Common myeloid progenitor, CD34-positive (primary cell): ENCODE measurements around the gene CD200R1L.

Experiments used
- CTCF ChIA-PET: fragments of 350-600 bp; sonication (Branson Sonifier 250); formaldehyde crosslinking; loops from one replicate; lab custom pipeline; 2021; ENCODE audit warnings: antibody characterized with exemption; lab: Charles Lee
- POLR2A ChIA-PET: fragments of 350-600 bp; sonication (Branson Sonifier 250); formaldehyde crosslinking; loops from one replicate; lab custom pipeline; 2021; ENCODE audit warnings: antibody characterized with exemption; lab: Charles Lee
- DNase-seq, 3 donors: peaks; one replicate each; pipeline versions ENCODE4 v3.0.0 to v3.0.0-alpha.2; 2013
- H3K27ac ChIP-seq, 2 experiments: 1 replicate in 1 of 2; 2 replicates in 1 of 2; pipeline ENCODE4 v1.7.0; 2013; ENCODE audit warnings: inconsistent platforms in 2 of 2, low read length in 2 of 2, mild to moderate bottlenecking in 2 of 2, low read depth in 1 of 2, moderate library complexity in 1 of 2; ENCODE audit not compliant: severe bottlenecking in 2 of 2, insufficient read depth in 1 of 2, poor library complexity in 1 of 2
- H3K27me3 ChIP-seq, 5 experiments: replicated peaks in 2 of 5; 1 replicate in 3 of 5; 2 replicates in 2 of 5; pipeline versions ENCODE4 v1.6.1 to v1.7.0; 2013; ENCODE audit warnings: low read length in 4 of 5, mild to moderate bottlenecking in 2 of 5, moderate library complexity in 2 of 5, inconsistent platforms in 1 of 5; ENCODE audit not compliant: insufficient read depth in 5 of 5, control insufficient read depth in 4 of 5
- H3K36me3 ChIP-seq, 4 experiments: 1 replicate in 2 of 4; 2 replicates in 2 of 4; pipeline versions ENCODE4 v1.6.1 to v1.7.0; 2013; ENCODE audit warnings: low read length in 3 of 4, control low read depth in 1 of 4, mild to moderate bottlenecking in 1 of 4; ENCODE audit not compliant: control insufficient read depth in 4 of 4, insufficient read depth in 4 of 4
- H3K4me1 ChIP-seq, 4 experiments: 1 replicate in 3 of 4; 2 replicates in 1 of 4; pipeline versions ENCODE4 v1.6.1 to v1.7.1; 2013; ENCODE audit warnings: low read length in 3 of 4, mild to moderate bottlenecking in 3 of 4, control low read depth in 1 of 4, inconsistent platforms in 1 of 4, moderate library complexity in 1 of 4; ENCODE audit not compliant: control insufficient read depth in 4 of 4, insufficient read depth in 4 of 4; ENCODE audit errors: control extremely low read depth in 1 of 4
- H3K4me3 ChIP-seq, 7 experiments: 1 replicate in 4 of 7; 2 replicates in 3 of 7; pipeline versions ENCODE4 v1.5.1 to v1.7.0; 2013; ENCODE audit warnings: mild to moderate bottlenecking in 7 of 7, low read length in 6 of 7, moderate library complexity in 6 of 7, inconsistent platforms in 2 of 7, low read depth in 2 of 7, control low read depth in 1 of 7; ENCODE audit not compliant: insufficient read depth in 4 of 7, control insufficient read depth in 1 of 7; ENCODE audit errors: extremely low read depth in 1 of 7
- H3K9me3 ChIP-seq, 5 experiments: 1 replicate in 4 of 5; 2 replicates in 1 of 5; pipeline versions ENCODE4 v1.6.1 to v1.7.1; 2013; ENCODE audit warnings: low read length in 4 of 5, mild to moderate bottlenecking in 2 of 5, inconsistent platforms in 1 of 5, low read depth in 1 of 5, moderate library complexity in 1 of 5; ENCODE audit not compliant: control insufficient read depth in 4 of 5, insufficient read depth in 2 of 5; ENCODE audit errors: control extremely low read depth in 1 of 5
- WGBS: methylation state at CpG from one replicate; pipeline ENCODE4 v1.1.5; 2013; ENCODE audit not compliant: insufficient coverage; 5-methylcytosine and 5-hydroxymethylcytosine counted together

Gene CD200R1L

DNA sequence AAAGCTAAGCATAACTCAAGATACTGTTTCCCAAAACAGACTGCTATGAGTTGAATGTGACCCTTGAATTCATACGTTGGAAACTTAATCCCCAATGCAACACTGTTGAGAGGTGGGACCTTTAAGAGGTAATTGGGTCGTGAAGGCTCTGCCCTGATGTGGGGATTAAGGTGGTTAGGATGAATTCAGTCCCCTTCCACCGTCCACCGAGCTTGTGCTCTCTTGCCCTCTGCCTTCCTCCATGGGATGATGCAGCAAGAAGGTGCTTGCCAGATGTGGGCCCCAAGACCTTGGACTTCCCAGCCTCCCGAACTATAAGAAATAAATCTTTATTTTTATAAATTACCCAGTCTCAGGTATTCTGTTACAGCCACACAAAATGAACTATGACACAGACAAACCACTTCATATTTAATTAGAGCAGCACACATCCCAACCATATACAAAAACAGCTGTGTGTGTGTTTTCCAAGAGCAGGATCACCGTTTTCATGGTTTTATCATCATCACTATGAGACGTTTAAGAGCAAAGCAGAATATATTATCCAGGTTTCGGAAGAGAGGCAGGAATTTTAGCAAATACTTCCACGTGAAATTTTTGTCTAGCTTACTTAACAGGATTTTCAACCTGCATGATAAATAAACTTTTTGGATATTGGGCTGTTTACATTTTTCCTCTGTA is 61.2 kb downstream of the CD200R1L start:
- H3K4me3 ChIP-seq: no peak overlapping the region
- WGBS: 77% methylated on average over 7 of the region's 9 CpGs
- H3K4me1 ChIP-seq: peaks cover 8 to 20% (median 9%) of the 10 kb centered on the region in 4 experiments
- H3K27ac ChIP-seq: no peak overlapping the region
- POLR2A ChIA-PET: no interaction called here
- peaks cover 2 to 12% (median 3%) of the 10 kb centered on the region in 5 experiments for H3K9me3 ChIP-seq
- CTCF ChIA-PET: interaction anchor here (0.9 to 1.9 kb wide), 5 partner anchors 10 to 191 kb away, joined by 3 to 4 read pairs (median 3); no protein-coding TSS in a partner anchor
- H3K36me3 ChIP-seq: no peaks in the 10 kb centered on the region
- no peak for DNase-seq
- no peaks in the 10 kb centered on the region for H3K27me3 ChIP-seq

GRCh38 chr3:112782491-112782890 is 64.2 kb downstream of the CD200R1L start:
- 69% methylated on average over 2 of the region's 2 CpGs for WGBS
- ChIA-PET POLR2A (no interaction called here), CTCF (interaction anchor here (0.9 kb wide), 1 partner anchor 10 kb away, joined by 3 read pairs; no protein-coding TSS in a partner anchor)
- H3K9me3 ChIP-seq: peaks cover 0 to 5% (median 1%) of the 10 kb centered on the region in 5 experiments
- DNase-seq: no peak
- H3K4me1 ChIP-seq: peaks cover 8 to 20% (median 9%) of the 10 kb centered on the region in 4 experiments
- no peak overlapping the region for H3K4me3 ChIP-seq
- H3K36me3 ChIP-seq: no peaks in the 10 kb centered on the region
- H3K27me3 ChIP-seq: no peaks in the 10 kb centered on the region
- no peak overlapping the region for H3K27ac ChIP-seq

DNA sequence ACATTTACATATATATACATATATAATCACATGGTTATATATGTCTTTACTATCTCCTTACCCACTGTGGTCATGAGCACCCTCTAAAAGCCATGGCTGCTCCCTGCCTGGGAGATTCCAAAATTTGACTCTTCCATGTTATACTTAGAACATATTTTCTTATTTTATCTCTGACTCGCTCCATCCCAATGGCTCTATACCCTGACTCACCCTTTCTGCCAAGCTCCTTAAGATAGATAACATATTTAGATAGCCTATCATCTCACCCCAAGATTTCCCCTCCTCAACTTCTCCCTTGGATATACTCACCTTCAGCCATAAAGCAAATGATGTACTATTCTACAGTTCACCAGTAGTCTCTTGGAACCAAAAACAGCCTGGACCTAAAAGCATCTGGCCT is 65.1 kb downstream of the CD200R1L start:
- DNase-seq: no peak
- 100% methylated on average over 1 of the region's 1 CpG for WGBS
- no peaks in the 10 kb centered on the region for H3K9me3 ChIP-seq
- peaks cover 0 to 2% (median 0%) of the 10 kb centered on the region in 5 experiments for H3K27me3 ChIP-seq
- no peak overlapping the region for H3K4me3 ChIP-seq
- CTCF ChIA-PET: no interaction called here
- H3K4me1 ChIP-seq: peaks cover 6 to 20% (median 8%) of the 10 kb centered on the region in 4 experiments
- H3K36me3 ChIP-seq: no peaks in the 10 kb centered on the region
- H3K27ac ChIP-seq: no peak overlapping the region
- POLR2A ChIA-PET: no interaction called here

DNA sequence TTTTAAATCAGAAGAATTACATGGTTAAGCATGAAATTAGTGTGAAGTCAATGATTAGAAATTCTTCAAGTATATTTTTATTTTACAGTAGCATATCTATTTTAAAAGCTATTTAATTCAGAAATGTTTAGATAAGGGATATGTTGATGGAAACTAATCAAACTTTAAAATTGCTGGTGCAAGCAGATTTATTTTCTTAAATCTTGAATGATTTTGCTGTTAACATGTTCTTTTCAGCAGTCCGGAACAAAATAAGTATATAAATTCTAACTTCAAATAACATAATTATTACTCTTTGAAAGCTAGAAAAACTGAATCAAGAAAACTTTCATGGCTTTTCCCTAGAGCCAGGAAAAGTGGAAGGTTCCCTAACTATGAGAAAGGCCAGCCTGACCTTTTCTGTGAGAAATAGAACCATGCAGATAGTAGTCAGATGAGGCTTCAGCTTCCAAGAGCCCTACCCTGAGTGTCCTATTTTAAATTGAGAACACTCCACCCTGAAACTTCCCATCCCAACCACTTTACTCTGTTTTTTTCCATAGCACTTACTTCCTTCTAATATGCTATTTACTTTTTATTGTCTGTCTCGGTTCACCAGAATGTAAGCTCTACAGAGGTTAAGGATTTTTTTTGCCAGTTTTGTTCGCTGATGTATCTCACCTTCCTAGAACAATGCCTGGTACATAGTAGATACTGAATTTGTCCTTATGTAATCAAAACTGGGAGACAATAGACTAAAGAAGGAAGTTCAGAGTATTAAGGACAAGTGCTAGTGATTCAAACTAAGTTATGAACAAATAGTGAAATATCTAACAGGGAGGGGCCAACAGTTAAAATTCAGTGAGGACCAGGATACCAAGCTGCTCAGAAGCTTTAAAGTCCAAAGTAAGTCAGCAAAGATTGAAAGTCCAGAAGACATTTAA is 66.8 kb downstream of the CD200R1L start:
- no CpG with 5 or more reads among the region's 3 CpGs for WGBS
- no peak for DNase-seq
- CTCF ChIA-PET: interaction anchor here (1.0 to 1.4 kb wide), 2 partner anchors 16 to 46 kb away, joined by 3 read pairs; no protein-coding TSS in a partner anchor
- peaks cover 0 to 6% (median 0%) of the 10 kb centered on the region in 4 experiments for H3K4me1 ChIP-seq
- peaks cover 0 to 2% (median 0%) of the 10 kb centered on the region in 5 experiments for H3K27me3 ChIP-seq
- H3K4me3 ChIP-seq: no peak overlapping the region
- H3K9me3 ChIP-seq: no peaks in the 10 kb centered on the region
- POLR2A ChIA-PET: no interaction called here
- H3K36me3 ChIP-seq: no peaks in the 10 kb centered on the region
- H3K27ac ChIP-seq: no peak overlapping the region

DNA sequence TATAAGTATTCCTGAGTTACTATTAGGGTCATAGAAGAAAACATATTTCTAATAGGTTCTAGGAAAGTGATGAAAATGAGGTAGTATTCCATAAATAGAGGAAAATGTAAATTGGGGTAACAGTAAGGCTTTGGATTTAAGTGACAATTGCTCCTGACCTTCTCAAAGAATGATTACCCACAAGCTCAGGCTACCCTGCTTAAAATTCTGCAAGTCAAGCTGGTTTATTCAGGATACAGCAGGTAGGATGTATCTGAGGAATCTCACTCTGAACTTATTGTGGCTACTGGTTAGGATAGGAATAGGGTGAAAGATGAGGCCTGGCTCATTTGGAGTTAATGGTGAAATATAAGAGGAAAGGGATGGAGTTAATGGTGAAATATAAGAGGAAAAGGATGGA is 67.7 kb downstream of the CD200R1L start:
- Histone ChIP-seq H3K27ac (no peak overlapping the region), H3K9me3 (no peaks in the 10 kb centered on the region), H3K4me3 (no peak overlapping the region), H3K27me3 (peaks cover 0 to 2% (median 0%) of the 10 kb centered on the region in 5 experiments), H3K4me1 (peaks cover 0 to 7% (median under 1%) of the 10 kb centered on the region in 4 experiments), H3K36me3 (no peaks in the 10 kb centered on the region)
- POLR2A ChIA-PET: no interaction called here
- DNase-seq: no peak
- CTCF ChIA-PET: no interaction called here

DNA sequence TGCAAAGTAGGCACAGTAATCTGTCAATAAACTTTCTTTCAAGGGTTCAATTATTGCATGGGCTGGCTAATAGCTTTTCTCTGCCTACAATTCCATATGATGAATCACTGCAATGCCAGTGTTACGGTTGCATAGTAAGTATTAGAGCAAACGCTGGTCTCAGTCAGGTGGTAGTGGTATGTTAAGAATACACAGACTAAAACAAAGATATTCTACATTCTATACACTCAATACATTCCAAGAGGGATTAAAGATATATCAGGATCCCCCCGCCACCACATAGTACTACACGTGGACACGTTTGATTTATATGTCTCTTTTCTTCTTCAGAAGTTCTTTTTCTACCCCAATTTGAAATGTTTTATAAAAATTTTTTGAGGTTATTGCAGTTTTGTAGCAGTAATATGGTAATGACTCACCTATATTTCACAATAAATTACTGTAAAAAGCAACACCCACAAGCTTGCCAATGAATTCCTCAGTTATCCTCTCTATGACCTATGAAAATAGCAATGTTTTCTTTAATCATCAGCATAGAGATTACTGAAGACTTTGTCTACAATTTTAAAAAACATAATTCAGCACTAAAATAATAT is 68.2 kb downstream of the CD200R1L start:
- ChIA-PET POLR2A (no interaction called here), CTCF (interaction anchor here (0.6 kb wide), 1 partner anchor 18 kb away, joined by 3 read pairs; no protein-coding TSS in a partner anchor)
- WGBS: no CpG with 5 or more reads among the region's 5 CpGs
- Histone ChIP-seq H3K4me3 (no peak overlapping the region), H3K9me3 (no peaks in the 10 kb centered on the region), H3K27ac (no peak overlapping the region), H3K27me3 (peaks cover 0 to 2% (median 0%) of the 10 kb centered on the region in 5 experiments), H3K36me3 (no peaks in the 10 kb centered on the region), H3K4me1 (peaks cover 0 to 9% (median 1%) of the 10 kb centered on the region in 4 experiments)
- no peak for DNase-seq
